SK-N-SH treated with all-trans-retinoic acid at 6 μM for 48 hours (cell line): ENCODE results near the gene SEMA3G.

Source experiments
- ATAC-seq: fragments of 200-7000 bp; cut with Tn5 transposase; 3 replicates; pipeline ENCODE4 v1.9.1; 2020; ENCODE audit warnings: mild to moderate bottlenecking, moderate library complexity
- ARNTL ChIP-seq: fragments of 450-650 bp; formaldehyde crosslinking; IDR thresholded peaks from 2 replicates; pipeline ENCODE4 v1.5.0; 2020; ENCODE audit warnings: low read depth, mild to moderate bottlenecking, moderate library complexity, borderline replicate concordance
- BACH2 ChIP-seq: fragments of 250-450 bp; sonication (Bioruptor Pico); IDR thresholded peaks from 2 replicates; pipeline ENCODE4 v1.9.0; 2021; ENCODE audit warnings: mild to moderate bottlenecking, borderline replicate concordance
- CSDC2 ChIP-seq: fragments of 250-450 bp; sonication (Bioruptor Pico); IDR thresholded peaks from 2 replicates; pipeline ENCODE4 v1.5.0; 2020; ENCODE audit warnings: mild to moderate bottlenecking, moderate library complexity
- ESRRG ChIP-seq: fragments of 250-450 bp; sonication (Bioruptor Pico); IDR thresholded peaks from 2 replicates; pipeline ENCODE4 v1.6.1; 2021; ENCODE audit warnings: mild to moderate bottlenecking
- GLIS3 ChIP-seq: fragments of 250-450 bp; sonication (Bioruptor Pico); IDR thresholded peaks from 2 replicates; pipeline ENCODE4 v1.5.0; 2020; ENCODE audit warnings: mild to moderate bottlenecking, moderate library complexity
- ISL1 ChIP-seq: fragments of 250-450 bp; sonication (Bioruptor Pico); IDR thresholded peaks from 2 replicates; pipeline ENCODE4 v2.1.2; 2022; ENCODE audit warnings: mild to moderate bottlenecking, moderate library complexity
- OSR1 ChIP-seq: fragments of 250-450 bp; sonication (Bioruptor Pico); IDR thresholded peaks from 2 replicates; pipeline ENCODE4 v1.8.0; 2022; ENCODE audit warnings: moderate library complexity, mild to moderate bottlenecking, inconsistent platforms
- RARB ChIP-seq: fragments of 250-450 bp; sonication (Bioruptor Pico); IDR thresholded peaks from 2 replicates; pipeline ENCODE4 v1.8.0; 2021; ENCODE audit warnings: mild to moderate bottlenecking, moderate library complexity
- SNAI2 ChIP-seq: fragments of 250-450 bp; sonication (Bioruptor Pico); IDR thresholded peaks from 2 replicates; pipeline ENCODE4 v1.5.0; 2020; ENCODE audit warnings: mild to moderate bottlenecking, moderate library complexity
- TCF4 ChIP-seq: fragments of 250-450 bp; sonication (Bioruptor Pico); IDR thresholded peaks from 2 replicates; pipeline ENCODE4 v1.8.0; 2021; ENCODE audit warnings: mild to moderate bottlenecking, moderate library complexity, borderline replicate concordance
- ZC3H10 ChIP-seq: fragments of 250-450 bp; sonication (Bioruptor Pico); IDR thresholded peaks from 2 replicates; pipeline ENCODE4 v1.5.1; 2021; ENCODE audit warnings: mild to moderate bottlenecking, moderate library complexity
- ZFP30 ChIP-seq: fragments of 450-650 bp; formaldehyde crosslinking; IDR thresholded peaks from 2 replicates; pipeline ENCODE4 v1.5.0; 2022; ENCODE audit warnings: mild to moderate bottlenecking, moderate library complexity
- ZNF565 ChIP-seq: fragments of 450-650 bp; formaldehyde crosslinking; conservative IDR thresholded peaks from 2 replicates; pipeline ENCODE4 v1.5.0; 2020; ENCODE audit warnings: low read depth, mild to moderate bottlenecking, moderate library complexity
- ZNF8 ChIP-seq: fragments of 450-650 bp; formaldehyde crosslinking; IDR thresholded peaks from 2 replicates; pipeline ENCODE4 v1.5.0; 2020; ENCODE audit warnings: mild to moderate bottlenecking, moderate library complexity
- TF ChIP-seq, protein P1 (sequence below): fragments of 250-450 bp; sonication (Bioruptor Pico); IDR thresholded peaks from 2 replicates; pipeline ENCODE4 v1.5.0; 2020; ENCODE audit warnings: mild to moderate bottlenecking, moderate library complexity
- TF ChIP-seq, protein P2 (sequence below): fragments of 250-450 bp; sonication (Bioruptor Pico); IDR thresholded peaks from 2 replicates; pipeline ENCODE4 v1.5.1; 2020; ENCODE audit warnings: low read depth, mild to moderate bottlenecking, moderate library complexity
- TF ChIP-seq, protein P3 (sequence below): fragments of 250-450 bp; sonication (Bioruptor Pico); IDR thresholded peaks from 2 replicates; pipeline ENCODE4 v1.8.0; 2020; ENCODE audit warnings: mild to moderate bottlenecking, moderate library complexity, borderline replicate concordance
- TF ChIP-seq, protein P4 (sequence below): fragments of 250-450 bp; sonication (Bioruptor Pico); IDR thresholded peaks from 2 replicates; pipeline ENCODE4 v1.5.1; 2021; ENCODE audit warnings: mild to moderate bottlenecking, moderate library complexity
- TF ChIP-seq, protein P5 (sequence below): fragments of 250-450 bp; sonication (Bioruptor Pico); IDR thresholded peaks from 2 replicates; pipeline ENCODE4 v1.8.0; 2021; ENCODE audit warnings: low read depth, mild to moderate bottlenecking, moderate library complexity, borderline replicate concordance

SEMA3G gene

DNA sequence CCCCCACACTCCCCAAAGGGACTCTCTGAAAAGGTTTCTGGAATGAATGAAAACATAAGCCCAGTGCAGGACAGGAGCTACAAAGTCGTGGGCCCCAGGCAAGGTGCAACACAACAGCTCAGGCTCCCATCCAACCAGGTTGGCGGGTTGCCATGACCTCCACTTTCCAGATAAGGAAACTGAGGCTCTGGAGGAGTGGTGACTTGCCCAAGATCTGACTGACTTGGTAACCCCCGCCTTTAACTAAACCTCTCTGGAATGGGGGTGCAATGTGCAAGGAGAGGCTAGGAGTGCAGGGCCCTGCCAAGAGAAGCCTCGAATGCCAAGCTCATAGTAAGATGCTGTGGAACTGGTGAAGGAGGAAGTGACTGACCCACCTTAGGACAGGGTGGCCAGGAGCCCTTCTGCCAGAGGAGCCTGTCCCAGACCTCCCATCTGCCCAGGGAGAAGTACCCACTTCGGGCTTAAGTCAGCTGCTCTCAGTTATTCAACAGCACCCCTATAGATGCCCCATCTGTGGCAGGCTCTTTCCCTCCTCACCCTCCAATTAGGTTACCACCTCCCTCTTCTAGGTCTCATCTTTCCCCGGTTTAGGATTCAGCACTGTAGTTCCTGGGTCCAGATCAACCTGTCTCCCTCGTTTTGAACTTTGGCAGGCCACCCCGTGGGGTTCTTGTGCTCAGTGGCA, 9.5 kb upstream of the SEMA3G start:
- no peak for ATAC-seq
- TF ChIP-seq BACH2 (CRISPR knock-in tag) (no peak), ARNTL (CRISPR knock-in tag) (no peak), ZNF565 (no peak), ESRRG (no peak), ZC3H10 (CRISPR knock-in tag) (no peak), ISL1 (CRISPR knock-in tag) (no peak), OSR1 (CRISPR knock-in tag) (no peak), GLIS3 (no peak), CSDC2 (CRISPR knock-in tag) (no peak), ZNF8 (CRISPR knock-in tag) (no peak), SNAI2 (no peak), TCF4 (CRISPR knock-in tag) (no peak)
- TF ChIP-seq, protein P1, sequence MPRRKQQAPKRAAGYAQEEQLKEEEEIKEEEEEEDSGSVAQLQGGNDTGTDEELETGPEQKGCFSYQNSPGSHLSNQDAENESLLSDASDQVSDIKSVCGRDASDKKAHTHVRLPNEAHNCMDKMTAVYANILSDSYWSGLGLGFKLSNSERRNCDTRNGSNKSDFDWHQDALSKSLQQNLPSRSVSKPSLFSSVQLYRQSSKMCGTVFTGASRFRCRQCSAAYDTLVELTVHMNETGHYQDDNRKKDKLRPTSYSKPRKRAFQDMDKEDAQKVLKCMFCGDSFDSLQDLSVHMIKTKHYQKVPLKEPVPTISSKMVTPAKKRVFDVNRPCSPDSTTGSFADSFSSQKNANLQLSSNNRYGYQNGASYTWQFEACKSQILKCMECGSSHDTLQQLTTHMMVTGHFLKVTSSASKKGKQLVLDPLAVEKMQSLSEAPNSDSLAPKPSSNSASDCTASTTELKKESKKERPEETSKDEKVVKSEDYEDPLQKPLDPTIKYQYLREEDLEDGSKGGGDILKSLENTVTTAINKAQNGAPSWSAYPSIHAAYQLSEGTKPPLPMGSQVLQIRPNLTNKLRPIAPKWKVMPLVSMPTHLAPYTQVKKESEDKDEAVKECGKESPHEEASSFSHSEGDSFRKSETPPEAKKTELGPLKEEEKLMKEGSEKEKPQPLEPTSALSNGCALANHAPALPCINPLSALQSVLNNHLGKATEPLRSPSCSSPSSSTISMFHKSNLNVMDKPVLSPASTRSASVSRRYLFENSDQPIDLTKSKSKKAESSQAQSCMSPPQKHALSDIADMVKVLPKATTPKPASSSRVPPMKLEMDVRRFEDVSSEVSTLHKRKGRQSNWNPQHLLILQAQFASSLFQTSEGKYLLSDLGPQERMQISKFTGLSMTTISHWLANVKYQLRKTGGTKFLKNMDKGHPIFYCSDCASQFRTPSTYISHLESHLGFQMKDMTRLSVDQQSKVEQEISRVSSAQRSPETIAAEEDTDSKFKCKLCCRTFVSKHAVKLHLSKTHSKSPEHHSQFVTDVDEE (CRISPR knock-in tag), result no peak
- TF ChIP-seq, protein P2, sequence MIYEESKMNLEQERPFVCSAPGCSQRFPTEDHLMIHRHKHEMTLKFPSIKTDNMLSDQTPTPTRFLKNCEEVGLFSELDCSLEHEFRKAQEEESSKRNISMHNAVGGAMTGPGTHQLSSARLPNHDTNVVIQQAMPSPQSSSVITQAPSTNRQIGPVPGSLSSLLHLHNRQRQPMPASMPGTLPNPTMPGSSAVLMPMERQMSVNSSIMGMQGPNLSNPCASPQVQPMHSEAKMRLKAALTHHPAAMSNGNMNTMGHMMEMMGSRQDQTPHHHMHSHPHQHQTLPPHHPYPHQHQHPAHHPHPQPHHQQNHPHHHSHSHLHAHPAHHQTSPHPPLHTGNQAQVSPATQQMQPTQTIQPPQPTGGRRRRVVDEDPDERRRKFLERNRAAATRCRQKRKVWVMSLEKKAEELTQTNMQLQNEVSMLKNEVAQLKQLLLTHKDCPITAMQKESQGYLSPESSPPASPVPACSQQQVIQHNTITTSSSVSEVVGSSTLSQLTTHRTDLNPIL (CRISPR knock-in tag), result no peak
- TF ChIP-seq, protein P3, sequence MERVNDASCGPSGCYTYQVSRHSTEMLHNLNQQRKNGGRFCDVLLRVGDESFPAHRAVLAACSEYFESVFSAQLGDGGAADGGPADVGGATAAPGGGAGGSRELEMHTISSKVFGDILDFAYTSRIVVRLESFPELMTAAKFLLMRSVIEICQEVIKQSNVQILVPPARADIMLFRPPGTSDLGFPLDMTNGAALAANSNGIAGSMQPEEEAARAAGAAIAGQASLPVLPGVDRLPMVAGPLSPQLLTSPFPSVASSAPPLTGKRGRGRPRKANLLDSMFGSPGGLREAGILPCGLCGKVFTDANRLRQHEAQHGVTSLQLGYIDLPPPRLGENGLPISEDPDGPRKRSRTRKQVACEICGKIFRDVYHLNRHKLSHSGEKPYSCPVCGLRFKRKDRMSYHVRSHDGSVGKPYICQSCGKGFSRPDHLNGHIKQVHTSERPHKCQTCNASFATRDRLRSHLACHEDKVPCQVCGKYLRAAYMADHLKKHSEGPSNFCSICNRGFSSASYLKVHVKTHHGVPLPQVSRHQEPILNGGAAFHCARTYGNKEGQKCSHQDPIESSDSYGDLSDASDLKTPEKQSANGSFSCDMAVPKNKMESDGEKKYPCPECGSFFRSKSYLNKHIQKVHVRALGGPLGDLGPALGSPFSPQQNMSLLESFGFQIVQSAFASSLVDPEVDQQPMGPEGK, result no peak
- TF ChIP-seq, protein P4, sequence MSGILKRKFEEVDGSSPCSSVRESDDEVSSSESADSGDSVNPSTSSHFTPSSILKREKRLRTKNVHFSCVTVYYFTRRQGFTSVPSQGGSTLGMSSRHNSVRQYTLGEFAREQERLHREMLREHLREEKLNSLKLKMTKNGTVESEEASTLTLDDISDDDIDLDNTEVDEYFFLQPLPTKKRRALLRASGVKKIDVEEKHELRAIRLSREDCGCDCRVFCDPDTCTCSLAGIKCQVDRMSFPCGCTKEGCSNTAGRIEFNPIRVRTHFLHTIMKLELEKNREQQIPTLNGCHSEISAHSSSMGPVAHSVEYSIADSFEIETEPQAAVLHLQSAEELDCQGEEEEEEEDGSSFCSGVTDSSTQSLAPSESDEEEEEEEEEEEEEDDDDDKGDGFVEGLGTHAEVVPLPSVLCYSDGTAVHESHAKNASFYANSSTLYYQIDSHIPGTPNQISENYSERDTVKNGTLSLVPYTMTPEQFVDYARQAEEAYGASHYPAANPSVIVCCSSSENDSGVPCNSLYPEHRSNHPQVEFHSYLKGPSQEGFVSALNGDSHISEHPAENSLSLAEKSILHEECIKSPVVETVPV (CRISPR knock-in tag), result no peak
- TF ChIP-seq, protein P5, sequence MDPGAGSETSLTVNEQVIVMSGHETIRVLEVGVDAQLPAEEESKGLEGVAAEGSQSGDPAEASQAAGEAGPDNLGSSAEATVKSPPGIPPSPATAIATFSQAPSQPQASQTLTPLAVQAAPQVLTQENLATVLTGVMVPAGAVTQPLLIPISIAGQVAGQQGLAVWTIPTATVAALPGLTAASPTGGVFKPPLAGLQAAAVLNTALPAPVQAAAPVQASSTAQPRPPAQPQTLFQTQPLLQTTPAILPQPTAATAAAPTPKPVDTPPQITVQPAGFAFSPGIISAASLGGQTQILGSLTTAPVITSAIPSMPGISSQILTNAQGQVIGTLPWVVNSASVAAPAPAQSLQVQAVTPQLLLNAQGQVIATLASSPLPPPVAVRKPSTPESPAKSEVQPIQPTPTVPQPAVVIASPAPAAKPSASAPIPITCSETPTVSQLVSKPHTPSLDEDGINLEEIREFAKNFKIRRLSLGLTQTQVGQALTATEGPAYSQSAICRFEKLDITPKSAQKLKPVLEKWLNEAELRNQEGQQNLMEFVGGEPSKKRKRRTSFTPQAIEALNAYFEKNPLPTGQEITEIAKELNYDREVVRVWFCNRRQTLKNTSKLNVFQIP, result no peak

DNA sequence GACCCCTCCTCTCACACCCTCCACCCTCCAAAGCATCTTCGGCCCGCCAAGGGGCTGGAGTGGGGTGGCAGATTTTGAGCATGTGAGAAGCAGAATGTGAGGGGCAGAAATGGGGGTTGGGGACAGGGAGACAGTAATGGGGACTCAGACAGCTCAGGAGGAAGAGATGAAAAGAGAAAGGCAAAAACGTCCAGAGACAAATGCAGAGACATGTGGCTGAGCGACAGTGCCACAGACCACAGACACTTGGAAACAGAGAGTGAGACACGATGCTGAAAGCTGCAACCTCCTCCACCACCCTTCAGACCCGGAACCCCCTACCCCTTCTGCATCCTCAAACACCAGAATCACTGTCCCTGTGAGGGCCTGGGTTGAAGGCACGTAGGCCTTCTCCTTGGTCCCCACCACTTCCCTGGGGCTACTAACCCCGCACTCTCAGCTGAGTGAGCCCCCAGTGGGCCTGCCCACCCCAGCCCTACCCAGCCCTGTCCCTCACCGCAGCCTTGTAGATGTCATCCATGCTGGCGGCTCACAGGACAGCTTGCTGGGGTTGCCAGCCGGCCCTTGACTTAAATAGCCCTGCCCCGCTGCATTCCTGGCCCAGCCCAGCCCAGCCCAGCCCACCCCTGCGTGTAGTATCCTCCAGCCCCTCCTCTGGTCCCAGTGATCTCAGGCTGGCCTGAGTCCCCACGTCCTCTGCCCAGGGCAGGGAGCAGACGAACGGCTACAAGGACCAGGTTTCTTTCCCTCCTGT, 8.8 kb upstream of the SEMA3G start, which contains the start of gene TNNC1:
Gene TNNC1, minus strand, starts transcription at position 546 of the 754 bp plus-strand sequence. Its CDS starts 26 bp downstream, at position 520.
- no peak for ATAC-seq
- no peak for TF ChIP-seq ESRRG
- TF ChIP-seq GLIS3, result no peak
- no peak for TF ChIP-seq TCF4 (CRISPR knock-in tag)
- TF ChIP-seq BACH2 (CRISPR knock-in tag), result no peak
- TF ChIP-seq CSDC2 (CRISPR knock-in tag), result no peak
- TF ChIP-seq ZNF8 (CRISPR knock-in tag), result no peak
- no peak for TF ChIP-seq ZC3H10 (CRISPR knock-in tag)
- TF ChIP-seq, protein P3, result no peak
- TF ChIP-seq, protein P4 (CRISPR knock-in tag), result no peak
- TF ChIP-seq, protein P1 (CRISPR knock-in tag), result no peak
- no peak for TF ChIP-seq ZFP30
- no peak for TF ChIP-seq ARNTL (CRISPR knock-in tag)
- TF ChIP-seq, protein P2 (CRISPR knock-in tag), result no peak
- no peak for TF ChIP-seq RARB (CRISPR knock-in tag)
- TF ChIP-seq ZNF565, result no peak
